Muscle of leg (tissue), 11 donors: ENCODE measurements around the gene MB. TPM values are rescaled to one million over a fixed set of nuclear protein-coding genes. Genes with fewer than 3 reads are reported as not detected.

Source experiments
- DNase-seq: peaks from one replicate; pipeline ENCODE4 v3.0.0; 2013
- H3K27ac ChIP-seq: one replicate; pipeline ENCODE4 v1.5.1; 2013; ENCODE audit warnings: mild to moderate bottlenecking, low read length, control low read depth
- H3K27me3 ChIP-seq: one replicate; pipeline ENCODE4 v1.6.1; 2013; ENCODE audit warnings: low read length; ENCODE audit not compliant: control insufficient read depth, insufficient read depth
- H3K36me3 ChIP-seq: one replicate; pipeline ENCODE4 v1.6.1; 2013; ENCODE audit warnings: low read length; ENCODE audit not compliant: control insufficient read depth, insufficient read depth
- H3K4me1 ChIP-seq: one replicate; pipeline ENCODE4 v1.6.1; 2013; ENCODE audit warnings: low read length; ENCODE audit not compliant: control insufficient read depth, insufficient read depth
- H3K4me3 ChIP-seq: one replicate; pipeline ENCODE4 v1.5.1; 2013; ENCODE audit warnings: low read length, control low read depth
- H3K9me3 ChIP-seq: replicated peaks from 2 replicates; pipeline ENCODE4 v1.6.1; 2013; ENCODE audit warnings: low read depth, low read length; ENCODE audit not compliant: control insufficient read depth
- WGBS: methylation state at CpG from one replicate; pipeline ENCODE4 v1.1.5; 2013; ENCODE audit warnings: missing lambda C conversion rate; ENCODE audit not compliant: insufficient coverage; 5-methylcytosine and 5-hydroxymethylcytosine counted together
- polyA plus RNA-seq, 8 donors: library from polyadenylated mRNA; unstranded; fragments of 120-200 nt; gene quantifications; one replicate each; pipeline versions ENCODE4 v1.2.1 to v1.2.3, GENCODE V29; 2013; ENCODE audit warnings: inconsistent platforms in 1 of 8, low replicate concordance in 1 of 8; ENCODE audit not compliant: insufficient read length in 8 of 8, insufficient read depth in 1 of 8
- total RNA-seq: library from RNA; stranded (reverse); fragments of 120-200 nt; gene quantifications from one replicate; pipeline ENCODE4 v1.2.4, GENCODE V29; 2013

The MB gene
- total and polyA plus RNA-seq, 9 donors, result 236 to 415 (median 318) TPM

- H3K36me3 ChIP-seq, result no peaks in the 10 kb centered on the region
- no peak overlapping the region for H3K27ac ChIP-seq
- H3K4me3 ChIP-seq, result no peak overlapping the region
- peaks cover 3% of the 10 kb centered on the region for H3K9me3 ChIP-seq
- 100% methylated on average over 1 of the region's 5 CpGs for WGBS
- peaks cover 3% of the 10 kb centered on the region for H3K4me1 ChIP-seq
- no peak for DNase-seq
- peaks cover 16% of the 10 kb centered on the region for H3K27me3 ChIP-seq
Observed at GRCh38 chr22:35558031-35558430, 59.1 kb downstream of the MB start.

Other genes with a start within 250 kb of the MB start
- gene HMOX1, start 236.2 kb downstream of the MB start, total RNA-seq, result 11.5 TPM
- gene HMOX1, start 236.2 kb downstream of the MB start, polyA plus RNA-seq, result 10 to 100 TPM; 15.3 to 36.0 (median 26.6) TPM
- 22.8 TPM for gene MCM5, start 217.2 kb downstream of the MB start, total RNA-seq
- 10 to 100 TPM; 29.1 to 46.9 (median 37.1) TPM for gene MCM5, start 217.2 kb downstream of the MB start, polyA plus RNA-seq
- gene RASD2, start 76.5 kb downstream of the MB start, total RNA-seq, result 2.9 TPM
- gene RASD2, start 76.5 kb downstream of the MB start, polyA plus RNA-seq, result 10 to 100 TPM in 7 of 8 donors, 1 to 10 TPM in 1; 7.8 to 22.5 (median 13.2) TPM
- gene APOL6, start 31.1 kb upstream of the MB start, total RNA-seq, result 2.6 TPM
- 1 to 10 TPM in 7 of 8 donors, under 1 TPM in 1; 0.86 to 2.4 (median 1.9) TPM for gene APOL6, start 31.1 kb upstream of the MB start, polyA plus RNA-seq
- 1.1 TPM for gene APOL5, start 100.5 kb upstream of the MB start, total RNA-seq
- 1 to 10 TPM; 1.2 to 2.1 (median 1.8) TPM for gene APOL5, start 100.5 kb upstream of the MB start, polyA plus RNA-seq